ENCODE measurements around the gene KDELR3. TPM values are rescaled to one million over a fixed set of nuclear protein-coding genes. Genes with fewer than 3 reads are reported as not detected.

The KDELR3 gene
- total and polyA plus RNA-seq, 2 donors (not counting 1 experiment from before 2014, with no cell fraction given): 78.8 to 305 TPM

- no peaks in the 10 kb centered on the region for H3K36me3 ChIP-seq (ENCODE audit: control insufficient read depth, insufficient read depth, low read length)
- H3K9ac ChIP-seq (ENCODE audit: insufficient read depth, low read length): no peak overlapping the region
- DNase-seq (ENCODE audit: low read depth in 2 of 2): no peak
- no peaks in the 10 kb centered on the region for H3K27me3 ChIP-seq (ENCODE audit: control insufficient read depth, insufficient read depth, low read length)
- H3K9me3 ChIP-seq (ENCODE audit: control insufficient read depth, insufficient read depth, low read depth, low read length): no peaks in the 10 kb centered on the region
- no peak overlapping the region for H3K4me3 ChIP-seq (replicated peaks in 1 of 4; ENCODE audit: control extremely low read depth in 1 of 4, insufficient read depth in 1 of 4, low read depth in 3 of 4, low read length in 4 of 4)
- H3K27ac ChIP-seq (ENCODE audit: insufficient read depth, low read length): no peak overlapping the region
- no peaks in the 10 kb centered on the region for H3K79me2 ChIP-seq (ENCODE audit: control insufficient read depth, insufficient read depth, low read length)
- TF ChIP-seq EZH2 (IDR thresholded peaks at IDR 0.05; ENCODE audit: low read length, missing control alignments) (no peak), CTCF (conservative IDR thresholded peaks at IDR 0.05 in 1 of 2, IDR thresholded peaks at IDR 0.05 in 1 of 2; ENCODE audit: low read depth in 1 of 2, low read length in 2 of 2) (no peak)
- no peaks in the 10 kb centered on the region for H3K4me1 ChIP-seq (ENCODE audit: control insufficient read depth, extremely low read depth, insufficient read depth, low read length)
- no peak overlapping the region for H3K4me2 ChIP-seq (ENCODE audit: extremely low read depth, insufficient read depth, low read length)
- no peaks in the 10 kb centered on the region for H4K20me1 ChIP-seq (ENCODE audit: control insufficient read depth, extremely low read depth, insufficient read depth, low read length)
- no peak overlapping the region for H2AFZ ChIP-seq (ENCODE audit: low read length)
Measured at GRCh38 chr22:38419858-38420160, 48.1 kb upstream of the KDELR3 start.

GRCh38 chr22:38420734-38421133, 47.2 kb upstream of the KDELR3 start:
- no peak overlapping the region for H3K4me3 ChIP-seq (replicated peaks in 1 of 4; ENCODE audit: control extremely low read depth in 1 of 4, insufficient read depth in 1 of 4, low read depth in 3 of 4, low read length in 4 of 4)

GRCh38 chr22:38422611-38423511, 45.0 kb upstream of the KDELR3 start:
- no peak overlapping the region for H3K4me3 ChIP-seq (replicated peaks in 1 of 4; ENCODE audit: control extremely low read depth in 1 of 4, insufficient read depth in 1 of 4, low read depth in 3 of 4, low read length in 4 of 4)
- no peaks in the 10 kb centered on the region for H3K27me3 ChIP-seq (ENCODE audit: control insufficient read depth, insufficient read depth, low read length)
- H4K20me1 ChIP-seq (ENCODE audit: control insufficient read depth, extremely low read depth, insufficient read depth, low read length): no peaks in the 10 kb centered on the region
- no peaks in the 10 kb centered on the region for H3K36me3 ChIP-seq (ENCODE audit: control insufficient read depth, insufficient read depth, low read length)
- H3K27ac ChIP-seq (ENCODE audit: insufficient read depth, low read length): no peak overlapping the region
- H3K4me2 ChIP-seq (ENCODE audit: extremely low read depth, insufficient read depth, low read length): no peak overlapping the region
- no peak overlapping the region for H3K9ac ChIP-seq (ENCODE audit: insufficient read depth, low read length)
- no peak for DNase-seq (ENCODE audit: low read depth in 2 of 2)
- H3K79me2 ChIP-seq (ENCODE audit: control insufficient read depth, insufficient read depth, low read length): no peaks in the 10 kb centered on the region
- no peak for TF ChIP-seq EZH2 (IDR thresholded peaks at IDR 0.05; ENCODE audit: low read length, missing control alignments)
- TF ChIP-seq CTCF (conservative IDR thresholded peaks at IDR 0.05 in 1 of 2, IDR thresholded peaks at IDR 0.05 in 1 of 2; ENCODE audit: low read depth in 1 of 2, low read length in 2 of 2): no peak
- no peaks in the 10 kb centered on the region for H3K4me1 ChIP-seq (ENCODE audit: control insufficient read depth, extremely low read depth, insufficient read depth, low read length)
- no peak overlapping the region for H2AFZ ChIP-seq (ENCODE audit: low read length)
- no peaks in the 10 kb centered on the region for H3K9me3 ChIP-seq (ENCODE audit: control insufficient read depth, insufficient read depth, low read depth, low read length)

More at GRCh38 chr22:38420734-38421133, 47.2 kb upstream of the KDELR3 start:
- H3K36me3 ChIP-seq (ENCODE audit: control insufficient read depth, insufficient read depth, low read length): no peaks in the 10 kb centered on the region
- no peak for DNase-seq (ENCODE audit: low read depth in 2 of 2)
- no peak overlapping the region for H3K9ac ChIP-seq (ENCODE audit: insufficient read depth, low read length)
- no peak overlapping the region for H3K27ac ChIP-seq (ENCODE audit: insufficient read depth, low read length)
- no peaks in the 10 kb centered on the region for H3K4me1 ChIP-seq (ENCODE audit: control insufficient read depth, extremely low read depth, insufficient read depth, low read length)
- H3K27me3 ChIP-seq (ENCODE audit: control insufficient read depth, insufficient read depth, low read length): no peaks in the 10 kb centered on the region
- no peaks in the 10 kb centered on the region for H3K79me2 ChIP-seq (ENCODE audit: control insufficient read depth, insufficient read depth, low read length)
- H3K4me2 ChIP-seq (ENCODE audit: extremely low read depth, insufficient read depth, low read length): no peak overlapping the region
- H2AFZ ChIP-seq (ENCODE audit: low read length): no peak overlapping the region
- TF ChIP-seq EZH2 (IDR thresholded peaks at IDR 0.05; ENCODE audit: low read length, missing control alignments) (no peak), CTCF (conservative IDR thresholded peaks at IDR 0.05 in 1 of 2, IDR thresholded peaks at IDR 0.05 in 1 of 2; ENCODE audit: low read depth in 1 of 2, low read length in 2 of 2) (no peak)
- no peaks in the 10 kb centered on the region for H4K20me1 ChIP-seq (ENCODE audit: control insufficient read depth, extremely low read depth, insufficient read depth, low read length)
- no peaks in the 10 kb centered on the region for H3K9me3 ChIP-seq (ENCODE audit: control insufficient read depth, insufficient read depth, low read depth, low read length)

All from fibroblast of lung (primary cell).